Right renal cortex interstitium (tissue), 3 donors: ENCODE data around the gene TSPAN16. TPM values are rescaled to one million over a fixed set of nuclear protein-coding genes. Genes with fewer than 3 reads are reported as not detected.
"Not testable (repeated sequence)": the region's sequence is repeated elsewhere in the genome, so short reads cannot be mapped to it uniquely, and the experiment has no call there.

ENCODE experiments used
- DNase-seq, 3 donors: peaks; one replicate each; pipeline ENCODE4 v3.0.0-alpha.2; 2013; ENCODE audit warnings: low read depth in 3 of 3, low spot score in 2 of 3
- polyA plus RNA-seq, 3 donors: library from polyadenylated mRNA; unstranded; fragments of 120-200 nt; gene quantifications; one replicate each; pipeline ENCODE4 v1.2.1, GENCODE V29; 2013; ENCODE audit not compliant: insufficient read length in 3 of 3

Gene TSPAN16
- polyA plus RNA-seq, 3 donors: not detected

- peak; percentile 74 to 88 (median 76) for DNase-seq
Measured at GRCh38 chr19:11339254-11340098, 43.5 kb downstream of the TSPAN16 start, which contains the start of gene RAB3D. Gene RAB3D, minus strand, starts transcription at chr19:11339657. Its CDS starts 2,258 bp downstream, at chr19:11337399.

- not testable (repeated sequence) for DNase-seq
Measured at GRCh38 chr19:11340099-11340467, 44.1 kb downstream of the TSPAN16 start.

GRCh38 chr19:11342429-11342828 is 46.5 kb downstream of the TSPAN16 start:
- DNase-seq: no peak

- no peak for DNase-seq
Measured at GRCh38 chr19:11345122-11345803, 49.3 kb downstream of the TSPAN16 start.

GRCh38 chr19:11346104-11346940 is 50.4 kb downstream of the TSPAN16 start, which contains the start of the genes CCDC159 and TMEM205:
Gene CCDC159, plus strand, starts transcription at chr19:11346519. Its CDS starts 88 bp downstream, at chr19:11346607.
Gene TMEM205, minus strand, starts transcription at chr19:11346268. Its CDS starts 649 bp downstream, at chr19:11345619.
- DNase-seq: peak; percentile 94 to 99 (median 99)

GRCh38 chr19:11347546-11348039 is 51.6 kb downstream of the TSPAN16 start:
- no peak for DNase-seq

GRCh38 chr19:11349171-11349570 is 53.2 kb downstream of the TSPAN16 start:
- no peak for DNase-seq

- not testable (repeated sequence) for DNase-seq
Measured at GRCh38 chr19:11354102-11354501, 58.1 kb downstream of the TSPAN16 start.

- peak in 1 of 3 donors; percentile 70 for DNase-seq
Measured at GRCh38 chr19:11355160-11356073, 59.5 kb downstream of the TSPAN16 start, which contains the start of gene PLPPR2. Gene PLPPR2, plus strand, starts transcription at chr19:11355432. Its CDS starts 2,242 bp downstream, at chr19:11357674.

GRCh38 chr19:11356074-11356397 is 60.1 kb downstream of the TSPAN16 start:
- DNase-seq: no peak

GRCh38 chr19:11356676-11357550 is 61.0 kb downstream of the TSPAN16 start:
- DNase-seq: no peak

- DNase-seq: no peak
Measured at GRCh38 chr19:11359421-11359820, 63.5 kb downstream of the TSPAN16 start.

GRCh38 chr19:11361037-11361770 is 65.2 kb downstream of the TSPAN16 start:
- no peak for DNase-seq

- no peak for DNase-seq
Measured at GRCh38 chr19:11361771-11362731, 66.1 kb downstream of the TSPAN16 start.

- no peak for DNase-seq
Measured at GRCh38 chr19:11363881-11364280, 67.9 kb downstream of the TSPAN16 start.

GRCh38 chr19:11364296-11364904 is 68.4 kb downstream of the TSPAN16 start:
- no peak for DNase-seq
